Measurements from ENCODE around the gene RAB39B. TPM values are rescaled to one million over a fixed set of nuclear protein-coding genes. Genes with fewer than 3 reads are reported as not detected.

The RAB39B gene
- total RNA-seq, 1 experiment from 2014 or later: 2.0 TPM

DNA sequence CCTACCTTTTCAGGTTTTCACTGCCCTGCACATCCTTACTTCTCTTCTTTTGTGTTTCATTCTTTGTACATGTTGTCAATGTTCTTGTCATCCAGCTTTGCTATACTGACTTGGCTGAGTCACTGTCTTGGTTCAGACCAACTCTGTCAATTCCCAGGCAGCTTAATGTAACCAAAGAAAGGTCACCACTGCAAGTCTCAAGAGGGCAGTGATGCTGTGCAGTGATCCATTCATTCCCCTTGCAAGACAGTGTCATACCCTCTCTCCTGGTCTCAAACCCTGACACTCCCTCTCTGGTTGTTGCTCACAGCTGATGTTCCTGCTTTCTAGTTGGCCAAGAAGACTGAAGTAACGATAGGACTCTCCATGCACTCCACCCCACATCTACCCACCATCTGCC is 17.5 kb downstream of the RAB39B start:
- ATAC-seq: no peak
- CTCF ChIA-PET: no interaction called here
- Histone ChIP-seq H3K27me3 (ENCODE audit: control insufficient read depth, insufficient read depth, low read length) (no peaks in the 10 kb centered on the region), H3K4me1 (ENCODE audit: control insufficient read depth, insufficient read depth, low read length) (no peaks in the 10 kb centered on the region), H3K9me3 (ENCODE audit: control insufficient read depth, insufficient read depth, low read depth, low read length) (no peaks in the 10 kb centered on the region), H3K4me3 (ENCODE audit: low read depth in 2 of 2, low read length in 2 of 2) (no peak overlapping the region), H3K36me3 (ENCODE audit: control insufficient read depth, insufficient read depth, low read length) (no peaks in the 10 kb centered on the region), H3K27ac (ENCODE audit: low read length) (no peak overlapping the region)
- intact Hi-C loops (cut with micrococcal nuclease; ENCODE audit: unreplicated experiment) (no loop called here), in situ Hi-C loops (cut with HindIII; ENCODE audit: low pct_unique_long_range_greater_than_20kb, low sequenced_read_pairs) (no loop called here)
- DNase-seq (ENCODE audit: low read depth, low spot score): no peak
- BruUV-seq (replicated peaks): no TSS peak
- POLR2A ChIA-PET: no interaction called here
- TF ChIP-seq POLR2AphosphoS5 (IDR thresholded peaks at IDR 0.05; ENCODE audit: low read depth, low read length): no peak
- TF ChIP-seq, protein P1, sequence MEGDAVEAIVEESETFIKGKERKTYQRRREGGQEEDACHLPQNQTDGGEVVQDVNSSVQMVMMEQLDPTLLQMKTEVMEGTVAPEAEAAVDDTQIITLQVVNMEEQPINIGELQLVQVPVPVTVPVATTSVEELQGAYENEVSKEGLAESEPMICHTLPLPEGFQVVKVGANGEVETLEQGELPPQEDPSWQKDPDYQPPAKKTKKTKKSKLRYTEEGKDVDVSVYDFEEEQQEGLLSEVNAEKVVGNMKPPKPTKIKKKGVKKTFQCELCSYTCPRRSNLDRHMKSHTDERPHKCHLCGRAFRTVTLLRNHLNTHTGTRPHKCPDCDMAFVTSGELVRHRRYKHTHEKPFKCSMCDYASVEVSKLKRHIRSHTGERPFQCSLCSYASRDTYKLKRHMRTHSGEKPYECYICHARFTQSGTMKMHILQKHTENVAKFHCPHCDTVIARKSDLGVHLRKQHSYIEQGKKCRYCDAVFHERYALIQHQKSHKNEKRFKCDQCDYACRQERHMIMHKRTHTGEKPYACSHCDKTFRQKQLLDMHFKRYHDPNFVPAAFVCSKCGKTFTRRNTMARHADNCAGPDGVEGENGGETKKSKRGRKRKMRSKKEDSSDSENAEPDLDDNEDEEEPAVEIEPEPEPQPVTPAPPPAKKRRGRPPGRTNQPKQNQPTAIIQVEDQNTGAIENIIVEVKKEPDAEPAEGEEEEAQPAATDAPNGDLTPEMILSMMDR (IDR thresholded peaks at IDR 0.05): no peak
- TF ChIP-seq SIN3A (IDR thresholded peaks at IDR 0.05; ENCODE audit: borderline replicate concordance, insufficient read depth, low read depth, low read length): no peak

DNA sequence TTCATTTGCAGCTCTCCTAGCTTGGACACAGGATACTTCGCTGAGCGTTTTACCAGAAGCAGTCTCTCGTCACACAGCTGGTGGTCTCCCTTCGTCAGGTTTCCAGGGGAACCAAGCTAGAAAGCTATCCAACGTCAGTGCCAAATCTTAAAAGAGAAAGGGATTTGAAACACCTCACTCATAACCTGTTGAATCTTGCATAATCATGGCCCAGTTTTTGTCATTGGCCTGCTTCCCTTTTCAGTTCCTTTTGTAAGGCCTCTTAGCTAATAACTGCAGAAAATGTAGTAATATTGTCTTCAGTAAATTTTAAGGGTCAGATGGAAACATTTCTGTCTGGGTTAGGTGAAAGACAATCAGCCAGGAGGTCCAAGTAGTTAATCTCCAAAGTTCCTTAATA is 22.0 kb downstream of the RAB39B start:
- no peaks in the 10 kb centered on the region for H3K9me3 ChIP-seq (ENCODE audit: control insufficient read depth, insufficient read depth, low read depth, low read length)
- intact Hi-C loops (cut with micrococcal nuclease; ENCODE audit: unreplicated experiment): no loop called here
- no peak overlapping the region for H3K27ac ChIP-seq (ENCODE audit: low read length)
- peaks cover 22% of the 10 kb centered on the region for H3K36me3 ChIP-seq (ENCODE audit: control insufficient read depth, insufficient read depth, low read length)
- POLR2A ChIA-PET: no interaction called here
- BruUV-seq (replicated peaks): no TSS peak
- no peak overlapping the region for H3K4me3 ChIP-seq (ENCODE audit: low read depth in 2 of 2, low read length in 2 of 2)
- DNase-seq (ENCODE audit: low read depth, low spot score) (no peak), ATAC-seq (no peak)
- no peaks in the 10 kb centered on the region for H3K27me3 ChIP-seq (ENCODE audit: control insufficient read depth, insufficient read depth, low read length)
- in situ Hi-C loops (cut with HindIII; ENCODE audit: low pct_unique_long_range_greater_than_20kb, low sequenced_read_pairs): no loop called here
- CTCF ChIA-PET: no interaction called here
- no peaks in the 10 kb centered on the region for H3K4me1 ChIP-seq (ENCODE audit: control insufficient read depth, insufficient read depth, low read length)
- TF ChIP-seq, protein P2, sequence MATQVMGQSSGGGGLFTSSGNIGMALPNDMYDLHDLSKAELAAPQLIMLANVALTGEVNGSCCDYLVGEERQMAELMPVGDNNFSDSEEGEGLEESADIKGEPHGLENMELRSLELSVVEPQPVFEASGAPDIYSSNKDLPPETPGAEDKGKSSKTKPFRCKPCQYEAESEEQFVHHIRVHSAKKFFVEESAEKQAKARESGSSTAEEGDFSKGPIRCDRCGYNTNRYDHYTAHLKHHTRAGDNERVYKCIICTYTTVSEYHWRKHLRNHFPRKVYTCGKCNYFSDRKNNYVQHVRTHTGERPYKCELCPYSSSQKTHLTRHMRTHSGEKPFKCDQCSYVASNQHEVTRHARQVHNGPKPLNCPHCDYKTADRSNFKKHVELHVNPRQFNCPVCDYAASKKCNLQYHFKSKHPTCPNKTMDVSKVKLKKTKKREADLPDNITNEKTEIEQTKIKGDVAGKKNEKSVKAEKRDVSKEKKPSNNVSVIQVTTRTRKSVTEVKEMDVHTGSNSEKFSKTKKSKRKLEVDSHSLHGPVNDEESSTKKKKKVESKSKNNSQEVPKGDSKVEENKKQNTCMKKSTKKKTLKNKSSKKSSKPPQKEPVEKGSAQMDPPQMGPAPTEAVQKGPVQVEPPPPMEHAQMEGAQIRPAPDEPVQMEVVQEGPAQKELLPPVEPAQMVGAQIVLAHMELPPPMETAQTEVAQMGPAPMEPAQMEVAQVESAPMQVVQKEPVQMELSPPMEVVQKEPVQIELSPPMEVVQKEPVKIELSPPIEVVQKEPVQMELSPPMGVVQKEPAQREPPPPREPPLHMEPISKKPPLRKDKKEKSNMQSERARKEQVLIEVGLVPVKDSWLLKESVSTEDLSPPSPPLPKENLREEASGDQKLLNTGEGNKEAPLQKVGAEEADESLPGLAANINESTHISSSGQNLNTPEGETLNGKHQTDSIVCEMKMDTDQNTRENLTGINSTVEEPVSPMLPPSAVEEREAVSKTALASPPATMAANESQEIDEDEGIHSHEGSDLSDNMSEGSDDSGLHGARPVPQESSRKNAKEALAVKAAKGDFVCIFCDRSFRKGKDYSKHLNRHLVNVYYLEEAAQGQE (IDR thresholded peaks at IDR 0.05; ENCODE audit: insufficient read depth in 1 of 2, low read depth in 2 of 2, low read length in 1 of 2): no peak
- TF ChIP-seq POLR2AphosphoS5 (IDR thresholded peaks at IDR 0.05; ENCODE audit: low read depth, low read length) (no peak), SIN3A (IDR thresholded peaks at IDR 0.05; ENCODE audit: borderline replicate concordance, insufficient read depth, low read depth, low read length) (no peak), TCF7L2 (IDR thresholded peaks at IDR 0.05; ENCODE audit: low read depth, low read length) (no peak)
- TF ChIP-seq, protein P1 (IDR thresholded peaks at IDR 0.05): no peak

Measured in Panc1 (cell line).